Measurements from ENCODE around the gene KIF17. TPM values are rescaled to one million over a fixed set of nuclear protein-coding genes. Genes with fewer than 3 reads are reported as not detected.

KIF17 gene
- total and polyA plus RNA-seq, 2 of the 8 experiments (the other 6 are each of a cell fraction or from before 2014, with no cell fraction given), result 6.9 to 10.4 TPM

DNA sequence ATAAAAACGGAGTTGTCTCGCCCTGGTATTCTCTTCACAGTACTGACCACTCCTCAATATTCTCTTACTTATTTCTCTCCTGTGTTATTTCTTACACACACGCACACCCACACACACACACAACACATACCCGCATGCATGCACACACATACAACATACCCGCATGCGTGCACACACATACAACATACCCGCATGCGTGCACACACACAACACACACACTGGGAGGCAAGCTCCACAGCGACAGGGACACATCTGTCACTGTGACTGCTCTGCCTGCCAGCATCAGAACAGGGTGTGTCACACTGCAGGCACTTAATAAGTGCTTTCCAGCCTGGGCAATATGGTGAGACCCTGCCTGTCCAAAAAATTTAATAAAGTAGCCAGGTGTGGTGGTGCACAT, 35.8 kb downstream of the KIF17 start:
- DNase-seq (ENCODE audit: low read depth in 1 of 2, low spot score in 2 of 2) (no peak), FAIRE-seq (no peak)
- 90 to 100% methylated on average over 2 to 9 of the region's 9 CpGs for WGBS, 2 experiments (ENCODE audit: extremely low coverage in 1 of 2, insufficient coverage in 1 of 2, insufficient read length in 1 of 2, insufficient replicate concordance in 2 of 2, low coverage in 1 of 2, low lambda C conversion rate in 2 of 2, missing lambda C conversion rate in 1 of 2)
- Histone ChIP-seq H2BK120ac (replicated peaks; ENCODE audit: low read depth, low read length) (no peak overlapping the region), H3K79me1 (ENCODE audit: low read depth, low read length) (no peaks in the 10 kb centered on the region), H3K14ac (ENCODE audit: insufficient read length) (no peak overlapping the region), H3K79me2 (ENCODE audit: control insufficient read depth in 1 of 2, insufficient read depth in 2 of 2, low read length in 2 of 2) (no peaks in the 10 kb centered on the region), H3K56ac (replicated peaks; ENCODE audit: insufficient read length, low read depth, low read length) (no peak overlapping the region), H3K4me1 (replicated peaks in 1 of 4; ENCODE audit: control insufficient read depth in 3 of 4, insufficient read depth in 4 of 4, low read length in 3 of 4) (no peaks in the 10 kb centered on the region; a peak in 1 of 7 replicates), H2BK12ac (ENCODE audit: low read depth, low read length) (no peak overlapping the region), H3K36me3 (ENCODE audit: control insufficient read depth in 2 of 4, insufficient read depth in 4 of 4, low read length in 3 of 4) (peaks cover 0 to 7% (median 0%) of the 10 kb centered on the region in 4 experiments; a peak in 1 of 8 replicates), H3K27ac (ENCODE audit: low read depth, low read length) (no peak overlapping the region), H3K9ac (replicated peaks in 1 of 4; ENCODE audit: extremely low read depth in 1 of 4, low read depth in 3 of 4, low read length in 3 of 4) (no peak overlapping the region), H3K9me3 (ENCODE audit: insufficient read depth in 2 of 2, low read depth in 1 of 2, low read length in 1 of 2) (no peaks in the 10 kb centered on the region), H3K18ac (ENCODE audit: extremely low read depth, low read length) (no peak overlapping the region), H3K27me3 (replicated peaks in 1 of 4; ENCODE audit: control insufficient read depth in 3 of 4, extremely low read depth in 1 of 4, insufficient read depth in 3 of 4, low read length in 3 of 4) (no peaks in the 10 kb centered on the region; a peak in 1 of 7 replicates), H2AK5ac (ENCODE audit: low read depth, low read length) (no peak overlapping the region), H2AFZ (ENCODE audit: low read length) (no peak overlapping the region), H3K4ac (replicated peaks; ENCODE audit: insufficient read length, low read depth, low read length) (no peak overlapping the region), H3K4me2 (ENCODE audit: insufficient read depth in 1 of 2, low read depth in 2 of 2, low read length in 2 of 2) (no peak overlapping the region), H4K20me1 (replicated peaks in 1 of 2; ENCODE audit: control insufficient read depth in 1 of 2, insufficient read depth in 2 of 2, low read length in 2 of 2) (peaks cover 0 to 2% of the 10 kb centered on the region in 2 experiments), H2BK15ac (ENCODE audit: low read length) (no peak overlapping the region), H2BK20ac (ENCODE audit: low read length) (no peak overlapping the region), H4K5ac (ENCODE audit: insufficient read length, low read depth, low read length) (no peak overlapping the region), H4K91ac (replicated peaks; ENCODE audit: insufficient read length, low read length) (no peak overlapping the region), H2BK5ac (ENCODE audit: low read depth, low read length) (no peak overlapping the region), H3K4me3 (ENCODE audit: extremely low read depth in 1 of 4, insufficient read depth in 2 of 4, low read depth in 3 of 4, low read length in 4 of 4) (no peak overlapping the region), H4K8ac (ENCODE audit: extremely low read depth, insufficient read depth, low read length) (no peak overlapping the region), H3K23ac (ENCODE audit: insufficient read length) (no peak overlapping the region), H3K23me2 (ENCODE audit: low read depth, low read length) (no peaks in the 10 kb centered on the region)
- TF ChIP-seq SIX5 (IDR thresholded peaks at IDR 0.05; ENCODE audit: low read depth, low read length) (no peak), TEAD4 (IDR thresholded peaks at IDR 0.05; ENCODE audit: low read depth, low read length) (no peak), POLR2A (IDR thresholded peaks at IDR 0.05; ENCODE audit: control extremely low read depth in 1 of 2, low read depth in 2 of 2, low read length in 2 of 2) (no peak), MAFK (IDR thresholded peaks at IDR 0.05; ENCODE audit: low read depth, low read length) (no peak), SP4 (IDR thresholded peaks at IDR 0.05; ENCODE audit: low read length) (no peak), KDM1A (IDR thresholded peaks at IDR 0.05; ENCODE audit: borderline replicate concordance, low read length) (no peak), EP300 (IDR thresholded peaks at IDR 0.05; ENCODE audit: borderline replicate concordance in 1 of 2, low read depth in 2 of 2, low read length in 2 of 2) (no peak), TAF1 (IDR thresholded peaks at IDR 0.05; ENCODE audit: low read depth, low read length) (no peak), ZNF274 (IDR thresholded peaks at IDR 0.05; ENCODE audit: borderline replicate concordance, extremely low read depth, low read length) (no peak), SRF (IDR thresholded peaks at IDR 0.05; ENCODE audit: low read depth, low read length) (no peak), EZH2 (IDR thresholded peaks at IDR 0.05; ENCODE audit: low read depth, low read length, severe bottlenecking) (no peak), FOSL1 (IDR thresholded peaks at IDR 0.05; ENCODE audit: insufficient read depth, low read depth, low read length) (no peak), ASH2L (IDR thresholded peaks at IDR 0.05; ENCODE audit: low read length) (no peak), CHD2 (IDR thresholded peaks at IDR 0.05; ENCODE audit: low read length) (no peak)
- ChIA-PET CTCF (ENCODE audit: partially characterized antibody) (interaction anchor here (1.0 kb wide), 1 partner anchor 15 kb away, joined by 5 read pairs; no protein-coding TSS in a partner anchor), POLR2A (ENCODE audit: partially characterized antibody) (interaction anchor here (1.2 kb wide), 1 partner anchor 104 kb away, joined by 4 read pairs; the partner anchor contains the start of gene HP1BP3)
